ENCODE measurements around the gene GALNTL6.

GALNTL6 gene

DNA sequence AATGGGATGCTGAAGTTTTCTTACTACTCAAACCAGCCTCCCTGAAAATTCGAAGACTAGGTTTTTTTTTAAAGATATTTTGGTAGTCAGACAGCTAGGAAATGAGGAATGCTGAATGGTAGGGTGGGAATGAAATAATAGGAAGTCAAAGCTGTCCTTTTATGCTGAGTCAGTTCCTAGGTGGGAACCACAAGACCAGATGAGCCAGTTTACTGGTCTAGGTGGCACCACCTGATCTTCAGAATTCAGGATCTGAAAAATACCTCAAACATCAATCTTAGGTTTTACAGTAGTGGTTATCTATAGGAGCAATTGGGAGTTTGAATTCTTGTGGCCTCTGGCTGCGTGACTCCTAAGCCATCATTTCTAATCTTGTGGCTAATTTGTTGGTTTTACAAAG, 1172.3 kb downstream of the GALNTL6 start:
- no peaks in the 10 kb centered on the region for H3K27me3 ChIP-seq (ENCODE audit: insufficient read depth, poor library complexity, severe bottlenecking)
- no peak overlapping the region for H3K27ac ChIP-seq (replicated peaks)
- TF ChIP-seq POLR2AphosphoS5 (IDR thresholded peaks at IDR 0.05; ENCODE audit: low read depth) (no peak), SPI1 (IDR thresholded peaks at IDR 0.05; ENCODE audit: borderline replicate concordance, low read depth) (no peak), GABPA (IDR thresholded peaks at IDR 0.05; ENCODE audit: low read depth) (no peak)
- TF ChIP-seq, protein P1, sequence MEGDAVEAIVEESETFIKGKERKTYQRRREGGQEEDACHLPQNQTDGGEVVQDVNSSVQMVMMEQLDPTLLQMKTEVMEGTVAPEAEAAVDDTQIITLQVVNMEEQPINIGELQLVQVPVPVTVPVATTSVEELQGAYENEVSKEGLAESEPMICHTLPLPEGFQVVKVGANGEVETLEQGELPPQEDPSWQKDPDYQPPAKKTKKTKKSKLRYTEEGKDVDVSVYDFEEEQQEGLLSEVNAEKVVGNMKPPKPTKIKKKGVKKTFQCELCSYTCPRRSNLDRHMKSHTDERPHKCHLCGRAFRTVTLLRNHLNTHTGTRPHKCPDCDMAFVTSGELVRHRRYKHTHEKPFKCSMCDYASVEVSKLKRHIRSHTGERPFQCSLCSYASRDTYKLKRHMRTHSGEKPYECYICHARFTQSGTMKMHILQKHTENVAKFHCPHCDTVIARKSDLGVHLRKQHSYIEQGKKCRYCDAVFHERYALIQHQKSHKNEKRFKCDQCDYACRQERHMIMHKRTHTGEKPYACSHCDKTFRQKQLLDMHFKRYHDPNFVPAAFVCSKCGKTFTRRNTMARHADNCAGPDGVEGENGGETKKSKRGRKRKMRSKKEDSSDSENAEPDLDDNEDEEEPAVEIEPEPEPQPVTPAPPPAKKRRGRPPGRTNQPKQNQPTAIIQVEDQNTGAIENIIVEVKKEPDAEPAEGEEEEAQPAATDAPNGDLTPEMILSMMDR (IDR thresholded peaks at IDR 0.05; ENCODE audit: insufficient read depth, low read length): no peak
- TF ChIP-seq, protein P2, sequence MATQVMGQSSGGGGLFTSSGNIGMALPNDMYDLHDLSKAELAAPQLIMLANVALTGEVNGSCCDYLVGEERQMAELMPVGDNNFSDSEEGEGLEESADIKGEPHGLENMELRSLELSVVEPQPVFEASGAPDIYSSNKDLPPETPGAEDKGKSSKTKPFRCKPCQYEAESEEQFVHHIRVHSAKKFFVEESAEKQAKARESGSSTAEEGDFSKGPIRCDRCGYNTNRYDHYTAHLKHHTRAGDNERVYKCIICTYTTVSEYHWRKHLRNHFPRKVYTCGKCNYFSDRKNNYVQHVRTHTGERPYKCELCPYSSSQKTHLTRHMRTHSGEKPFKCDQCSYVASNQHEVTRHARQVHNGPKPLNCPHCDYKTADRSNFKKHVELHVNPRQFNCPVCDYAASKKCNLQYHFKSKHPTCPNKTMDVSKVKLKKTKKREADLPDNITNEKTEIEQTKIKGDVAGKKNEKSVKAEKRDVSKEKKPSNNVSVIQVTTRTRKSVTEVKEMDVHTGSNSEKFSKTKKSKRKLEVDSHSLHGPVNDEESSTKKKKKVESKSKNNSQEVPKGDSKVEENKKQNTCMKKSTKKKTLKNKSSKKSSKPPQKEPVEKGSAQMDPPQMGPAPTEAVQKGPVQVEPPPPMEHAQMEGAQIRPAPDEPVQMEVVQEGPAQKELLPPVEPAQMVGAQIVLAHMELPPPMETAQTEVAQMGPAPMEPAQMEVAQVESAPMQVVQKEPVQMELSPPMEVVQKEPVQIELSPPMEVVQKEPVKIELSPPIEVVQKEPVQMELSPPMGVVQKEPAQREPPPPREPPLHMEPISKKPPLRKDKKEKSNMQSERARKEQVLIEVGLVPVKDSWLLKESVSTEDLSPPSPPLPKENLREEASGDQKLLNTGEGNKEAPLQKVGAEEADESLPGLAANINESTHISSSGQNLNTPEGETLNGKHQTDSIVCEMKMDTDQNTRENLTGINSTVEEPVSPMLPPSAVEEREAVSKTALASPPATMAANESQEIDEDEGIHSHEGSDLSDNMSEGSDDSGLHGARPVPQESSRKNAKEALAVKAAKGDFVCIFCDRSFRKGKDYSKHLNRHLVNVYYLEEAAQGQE (IDR thresholded peaks at IDR 0.05; ENCODE audit: insufficient replicate concordance, low read depth): no peak
- no peak for DNase-seq (ENCODE audit: low read depth in 1 of 2, low spot score in 1 of 2)
- no peak overlapping the region for H3K4me3 ChIP-seq (replicated peaks; ENCODE audit: insufficient read depth, low read length)

DNA sequence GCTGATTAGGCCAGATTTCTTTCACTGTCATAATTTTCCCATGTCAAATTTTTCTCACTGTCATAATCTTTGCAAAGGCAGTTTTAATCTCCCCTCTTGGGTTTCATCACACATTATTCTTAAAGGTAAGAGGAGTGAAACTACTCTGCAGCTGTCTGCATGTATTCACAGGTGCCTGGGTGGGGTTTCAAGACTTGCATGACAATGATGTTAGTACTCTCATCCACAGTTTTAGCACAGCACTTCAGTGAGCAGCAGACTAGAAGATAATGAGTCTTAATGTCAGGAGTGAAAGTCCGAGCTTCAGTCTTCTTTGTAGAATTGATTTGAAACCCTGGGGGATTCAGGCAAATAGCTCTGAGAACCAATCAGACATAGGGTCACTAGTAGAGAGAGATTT, 1172.9 kb downstream of the GALNTL6 start:
- H3K27me3 ChIP-seq (ENCODE audit: insufficient read depth, poor library complexity, severe bottlenecking): no peaks in the 10 kb centered on the region
- TF ChIP-seq, protein P1 (IDR thresholded peaks at IDR 0.05; ENCODE audit: insufficient read depth, low read length): no peak
- TF ChIP-seq POLR2AphosphoS5 (IDR thresholded peaks at IDR 0.05; ENCODE audit: low read depth) (no peak), GABPA (IDR thresholded peaks at IDR 0.05; ENCODE audit: low read depth) (no peak), SPI1 (IDR thresholded peaks at IDR 0.05; ENCODE audit: borderline replicate concordance, low read depth) (no peak)
- TF ChIP-seq, protein P2 (IDR thresholded peaks at IDR 0.05; ENCODE audit: insufficient replicate concordance, low read depth): no peak
- no peak for DNase-seq (ENCODE audit: low read depth in 1 of 2, low spot score in 1 of 2)
- H3K27ac ChIP-seq (replicated peaks): no peak overlapping the region
- H3K4me3 ChIP-seq (replicated peaks; ENCODE audit: insufficient read depth, low read length): no peak overlapping the region

DNA sequence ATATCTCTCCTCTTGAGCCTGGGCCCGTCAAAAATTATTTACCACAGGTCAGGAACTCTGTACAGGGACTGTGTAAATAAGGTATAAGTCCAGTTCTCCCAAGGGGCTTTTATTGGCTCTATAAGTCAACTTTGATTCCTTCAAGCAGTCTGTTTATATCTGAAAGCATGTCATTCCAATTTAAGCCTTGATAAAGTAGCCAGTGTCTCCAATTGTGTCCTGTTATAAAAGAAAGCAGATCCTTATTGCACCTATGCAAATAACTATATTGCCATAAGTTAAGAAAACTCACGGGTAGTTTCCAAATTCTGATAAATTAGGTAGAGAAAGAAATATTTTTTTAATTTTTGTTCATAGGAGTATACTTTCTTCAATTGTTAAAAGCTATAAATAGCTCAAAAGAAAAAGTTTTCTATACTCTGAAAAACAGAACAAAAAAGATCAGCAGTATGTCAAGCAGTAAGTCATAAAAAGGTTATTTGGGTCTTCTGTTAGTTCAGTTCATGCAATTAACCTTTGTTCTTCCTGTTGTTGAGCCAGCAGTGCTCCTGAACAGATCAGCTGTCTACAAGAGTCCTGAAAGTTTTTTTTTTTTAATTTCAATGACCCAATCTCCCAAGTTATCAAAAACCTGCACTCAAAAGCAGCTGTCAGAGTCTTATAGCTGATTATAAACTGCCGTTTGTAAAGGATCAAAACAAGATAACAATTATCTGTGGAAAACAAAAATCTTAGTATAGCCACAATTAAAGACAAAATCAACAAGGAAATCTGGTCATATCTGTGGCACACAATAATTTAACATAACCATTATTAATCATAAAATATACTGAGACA, 1177.0 kb downstream of the GALNTL6 start:
- H3K27me3 ChIP-seq (ENCODE audit: insufficient read depth, poor library complexity, severe bottlenecking): no peaks in the 10 kb centered on the region
- H3K27ac ChIP-seq (replicated peaks): no peak overlapping the region
- TF ChIP-seq SPI1 (IDR thresholded peaks at IDR 0.05; ENCODE audit: borderline replicate concordance, low read depth) (no peak), GABPA (IDR thresholded peaks at IDR 0.05; ENCODE audit: low read depth) (no peak), POLR2AphosphoS5 (IDR thresholded peaks at IDR 0.05; ENCODE audit: low read depth) (no peak)
- TF ChIP-seq, protein P2 (IDR thresholded peaks at IDR 0.05; ENCODE audit: insufficient replicate concordance, low read depth): no peak
- TF ChIP-seq, protein P1 (IDR thresholded peaks at IDR 0.05; ENCODE audit: insufficient read depth, low read length): no peak
- no peak for DNase-seq (ENCODE audit: low read depth in 1 of 2, low spot score in 1 of 2)
- no peak overlapping the region for H3K4me3 ChIP-seq (replicated peaks; ENCODE audit: insufficient read depth, low read length)

Data from HL-60 (cell line).